Measurements from ENCODE around the gene CNPY1.

DNA sequence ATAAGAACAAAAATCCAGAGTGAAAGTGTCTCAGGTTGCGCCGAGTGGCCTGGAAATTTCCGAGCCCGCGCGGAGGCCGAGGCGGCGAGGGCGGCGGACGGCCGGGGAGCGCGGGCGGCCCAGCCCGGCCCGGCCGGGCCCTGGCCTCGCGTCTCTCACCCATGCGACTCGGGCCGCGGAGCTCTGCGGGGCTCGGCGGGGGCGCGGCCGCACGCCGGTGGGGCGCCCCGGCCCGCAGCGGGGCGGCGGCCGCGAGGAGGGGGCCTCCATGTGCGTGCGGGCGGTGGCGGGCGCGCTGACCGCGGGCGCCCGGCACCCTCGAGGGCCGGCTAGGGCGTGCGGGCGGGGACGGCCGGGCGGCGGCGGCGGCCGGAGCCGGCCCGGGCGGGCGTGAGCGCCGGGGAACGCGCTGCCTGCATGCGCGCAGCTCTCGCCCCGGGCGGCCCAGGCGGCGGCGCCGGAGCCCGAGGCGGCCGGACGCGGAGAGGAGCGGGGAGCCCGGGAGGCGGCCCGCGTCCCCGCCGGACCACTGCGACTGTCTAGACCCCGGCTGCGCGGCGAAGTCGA is 88.7 kb downstream of the CNPY1 start:
- TF ChIP-seq, protein P1, sequence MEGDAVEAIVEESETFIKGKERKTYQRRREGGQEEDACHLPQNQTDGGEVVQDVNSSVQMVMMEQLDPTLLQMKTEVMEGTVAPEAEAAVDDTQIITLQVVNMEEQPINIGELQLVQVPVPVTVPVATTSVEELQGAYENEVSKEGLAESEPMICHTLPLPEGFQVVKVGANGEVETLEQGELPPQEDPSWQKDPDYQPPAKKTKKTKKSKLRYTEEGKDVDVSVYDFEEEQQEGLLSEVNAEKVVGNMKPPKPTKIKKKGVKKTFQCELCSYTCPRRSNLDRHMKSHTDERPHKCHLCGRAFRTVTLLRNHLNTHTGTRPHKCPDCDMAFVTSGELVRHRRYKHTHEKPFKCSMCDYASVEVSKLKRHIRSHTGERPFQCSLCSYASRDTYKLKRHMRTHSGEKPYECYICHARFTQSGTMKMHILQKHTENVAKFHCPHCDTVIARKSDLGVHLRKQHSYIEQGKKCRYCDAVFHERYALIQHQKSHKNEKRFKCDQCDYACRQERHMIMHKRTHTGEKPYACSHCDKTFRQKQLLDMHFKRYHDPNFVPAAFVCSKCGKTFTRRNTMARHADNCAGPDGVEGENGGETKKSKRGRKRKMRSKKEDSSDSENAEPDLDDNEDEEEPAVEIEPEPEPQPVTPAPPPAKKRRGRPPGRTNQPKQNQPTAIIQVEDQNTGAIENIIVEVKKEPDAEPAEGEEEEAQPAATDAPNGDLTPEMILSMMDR (IDR thresholded peaks at IDR 0.05) = no peak
- no peak for TF ChIP-seq POLR2AphosphoS5 (IDR thresholded peaks at IDR 0.05)
- no peak for TF ChIP-seq POLR2A (IDR thresholded peaks at IDR 0.05)

Data from suprapubic skin (tissue), 4 donors.